GM12873 (cell line): Measurements from ENCODE around the gene UCP2.

Experiments
- TF ChIP-seq, protein P1 (sequence below): IDR thresholded peaks from 2 replicates; pipeline ENCODE4 v1.5.1; 2012; ENCODE audit warnings: low read depth, mild to moderate bottlenecking, moderate library complexity, low read length, control low read depth; ENCODE audit not compliant: insufficient read depth; ENCODE audit errors: missing control alignments

The UCP2 gene

DNA sequence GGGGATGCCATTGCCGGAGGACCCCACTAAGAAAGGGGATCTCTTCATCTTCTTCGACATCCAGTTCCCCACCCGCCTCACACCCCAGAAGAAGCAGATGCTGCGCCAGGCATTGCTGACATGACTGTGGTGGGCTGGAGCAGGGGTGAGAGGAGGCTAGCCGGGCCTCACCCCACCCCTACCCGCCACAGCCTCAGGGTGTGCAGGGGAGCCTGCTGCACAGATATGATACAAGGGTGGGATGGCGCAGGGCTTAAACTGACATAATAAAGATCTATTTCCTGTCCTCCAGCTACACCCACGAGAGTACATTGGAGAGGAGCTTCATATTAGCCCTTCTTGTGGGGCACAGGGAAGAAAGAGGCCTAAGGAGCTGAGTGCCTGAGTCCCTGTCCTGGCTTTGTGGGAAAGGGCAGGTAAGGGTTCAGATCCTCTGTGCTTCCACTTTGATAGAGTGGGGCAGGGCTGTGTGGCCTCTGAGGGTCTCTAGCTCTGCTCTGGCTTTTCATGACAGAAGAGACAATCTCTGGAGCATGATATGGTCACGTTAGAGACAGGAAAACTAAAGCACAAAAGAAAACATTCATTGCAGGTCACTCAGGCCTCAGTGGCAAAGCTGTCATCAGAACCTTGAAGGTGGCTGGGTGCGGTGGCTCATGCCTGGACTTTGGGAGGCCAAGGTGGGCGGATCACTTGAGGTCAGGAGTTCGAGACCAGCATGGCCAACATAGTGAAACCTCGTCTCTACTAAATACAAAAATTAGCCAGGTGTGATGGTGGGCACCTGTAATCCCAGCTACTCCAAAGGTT, 12.4 kb downstream of the UCP2 start:
- TF ChIP-seq, protein P1, sequence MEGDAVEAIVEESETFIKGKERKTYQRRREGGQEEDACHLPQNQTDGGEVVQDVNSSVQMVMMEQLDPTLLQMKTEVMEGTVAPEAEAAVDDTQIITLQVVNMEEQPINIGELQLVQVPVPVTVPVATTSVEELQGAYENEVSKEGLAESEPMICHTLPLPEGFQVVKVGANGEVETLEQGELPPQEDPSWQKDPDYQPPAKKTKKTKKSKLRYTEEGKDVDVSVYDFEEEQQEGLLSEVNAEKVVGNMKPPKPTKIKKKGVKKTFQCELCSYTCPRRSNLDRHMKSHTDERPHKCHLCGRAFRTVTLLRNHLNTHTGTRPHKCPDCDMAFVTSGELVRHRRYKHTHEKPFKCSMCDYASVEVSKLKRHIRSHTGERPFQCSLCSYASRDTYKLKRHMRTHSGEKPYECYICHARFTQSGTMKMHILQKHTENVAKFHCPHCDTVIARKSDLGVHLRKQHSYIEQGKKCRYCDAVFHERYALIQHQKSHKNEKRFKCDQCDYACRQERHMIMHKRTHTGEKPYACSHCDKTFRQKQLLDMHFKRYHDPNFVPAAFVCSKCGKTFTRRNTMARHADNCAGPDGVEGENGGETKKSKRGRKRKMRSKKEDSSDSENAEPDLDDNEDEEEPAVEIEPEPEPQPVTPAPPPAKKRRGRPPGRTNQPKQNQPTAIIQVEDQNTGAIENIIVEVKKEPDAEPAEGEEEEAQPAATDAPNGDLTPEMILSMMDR = no peak

DNA sequence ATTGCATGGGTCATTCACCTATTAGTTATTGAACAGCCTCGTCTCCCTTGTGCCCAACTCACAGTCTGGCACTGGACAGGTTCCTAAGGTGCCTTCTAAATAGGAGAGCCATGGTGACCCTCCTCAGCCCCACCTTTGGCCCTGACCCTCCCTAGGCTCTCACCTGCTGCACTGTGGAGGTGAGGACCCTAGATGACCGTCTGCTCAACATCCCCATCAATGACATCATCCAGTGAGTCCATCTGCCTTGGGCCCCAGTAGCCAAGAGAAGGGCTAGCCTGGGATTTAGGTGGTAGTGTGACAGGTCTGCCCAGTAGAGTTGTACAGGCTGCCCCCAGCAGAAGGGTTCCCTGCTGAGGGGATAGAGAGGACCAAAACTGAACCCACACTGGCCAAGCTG, 13.6 kb downstream of the UCP2 start:
- TF ChIP-seq, protein P1 = no peak

DNA sequence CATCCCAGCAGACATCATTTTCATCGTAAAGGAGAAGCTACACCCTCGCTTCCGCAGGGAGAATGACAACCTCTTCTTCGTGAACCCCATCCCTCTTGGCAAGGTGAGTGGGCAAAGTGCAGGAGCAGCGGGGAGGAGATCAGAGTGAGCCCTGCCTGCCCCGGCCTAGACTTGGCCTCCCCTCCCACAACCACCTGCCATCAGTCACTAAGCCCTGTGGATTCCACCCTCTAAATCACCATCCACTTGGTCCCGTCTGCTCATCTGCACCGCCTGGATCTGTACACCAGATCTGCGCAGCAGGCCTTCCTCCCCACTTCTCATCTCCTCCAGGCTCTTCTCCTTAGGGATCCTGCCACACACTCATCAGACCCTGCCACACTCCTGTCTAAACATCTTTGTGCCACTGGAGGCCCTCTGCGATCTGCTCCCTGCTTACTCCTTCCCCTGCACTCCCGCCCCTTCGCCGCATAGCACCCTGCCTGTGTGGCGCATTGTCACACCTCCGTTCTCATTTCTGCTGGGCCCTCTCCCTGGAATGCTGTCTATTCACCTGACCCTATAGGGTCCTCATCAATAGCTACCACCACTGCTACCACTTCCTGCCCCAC, 14.2 kb downstream of the UCP2 start:
- TF ChIP-seq, protein P1 = no peak

DNA sequence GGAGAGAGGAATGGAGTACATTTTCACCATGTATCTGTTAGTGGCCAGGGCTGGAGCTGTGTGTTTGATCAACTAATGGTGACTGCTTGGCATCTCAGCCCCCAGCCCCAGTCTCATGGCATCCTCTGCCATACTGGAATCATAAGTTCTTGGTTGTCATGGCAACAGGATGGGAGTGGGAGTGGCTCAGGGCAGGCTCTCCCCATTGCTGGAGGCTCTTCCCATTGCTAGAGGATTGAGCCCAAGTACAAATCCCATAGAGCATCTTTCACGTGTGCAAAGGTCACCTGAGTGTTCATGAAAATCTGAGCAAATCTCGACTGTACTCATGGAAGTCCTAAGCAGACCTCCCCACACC, 16.9 kb downstream of the UCP2 start:
- TF ChIP-seq, protein P1 = no peak

DNA sequence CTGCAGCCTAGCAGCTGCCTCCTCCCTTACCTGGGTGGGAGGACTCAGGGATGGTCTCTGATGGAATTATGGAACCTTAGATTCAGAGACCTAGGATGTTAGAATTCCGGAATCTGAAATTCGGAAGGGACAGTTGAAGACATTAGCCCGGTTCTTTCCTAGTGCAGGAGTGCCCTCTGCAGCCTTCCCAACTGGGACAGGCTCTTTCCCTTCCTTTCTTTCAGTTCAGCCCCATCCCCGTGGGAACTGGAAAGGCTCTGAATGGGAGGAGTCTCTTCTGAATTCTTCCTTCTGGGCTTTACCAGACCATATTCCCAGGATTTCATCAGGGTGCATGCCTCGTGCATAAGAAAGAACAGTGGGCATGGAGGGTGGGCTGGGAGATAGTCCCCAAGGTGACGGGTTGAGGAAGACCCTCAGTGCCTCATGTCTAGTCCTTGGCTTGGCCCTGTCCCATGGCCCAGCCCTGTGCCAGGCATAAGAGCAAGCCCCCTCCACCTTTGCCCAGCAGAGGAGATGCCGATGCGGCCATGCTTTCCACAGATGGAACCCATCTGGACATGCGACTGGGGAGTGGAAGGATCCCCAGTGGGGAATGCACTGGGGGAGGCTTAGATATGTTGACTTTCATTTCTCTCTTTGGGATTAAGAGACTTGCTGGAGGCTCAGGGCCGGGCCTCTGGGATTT, 17.4 kb downstream of the UCP2 start:
- TF ChIP-seq, protein P1 = no peak

DNA sequence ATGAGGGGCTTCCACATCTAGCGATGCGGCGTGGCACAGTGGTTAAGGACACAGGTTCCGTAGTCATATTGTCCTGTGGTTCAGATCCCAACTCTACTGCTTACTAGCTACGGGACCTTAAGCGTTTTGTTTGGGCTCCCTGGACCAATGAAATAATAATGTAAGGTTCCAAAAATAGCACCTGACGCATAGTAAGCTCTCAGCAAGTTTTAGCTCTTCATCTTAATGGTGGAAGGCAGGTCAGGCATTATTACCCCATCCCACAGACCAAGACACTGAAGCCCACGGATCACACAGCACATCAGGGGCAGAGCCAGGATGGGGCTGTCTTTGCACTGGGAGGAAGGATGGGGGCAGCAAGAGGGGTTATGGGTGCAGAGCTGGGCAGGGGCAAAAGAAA, 18.8 kb downstream of the UCP2 start:
- TF ChIP-seq, protein P1 = no peak

DNA sequence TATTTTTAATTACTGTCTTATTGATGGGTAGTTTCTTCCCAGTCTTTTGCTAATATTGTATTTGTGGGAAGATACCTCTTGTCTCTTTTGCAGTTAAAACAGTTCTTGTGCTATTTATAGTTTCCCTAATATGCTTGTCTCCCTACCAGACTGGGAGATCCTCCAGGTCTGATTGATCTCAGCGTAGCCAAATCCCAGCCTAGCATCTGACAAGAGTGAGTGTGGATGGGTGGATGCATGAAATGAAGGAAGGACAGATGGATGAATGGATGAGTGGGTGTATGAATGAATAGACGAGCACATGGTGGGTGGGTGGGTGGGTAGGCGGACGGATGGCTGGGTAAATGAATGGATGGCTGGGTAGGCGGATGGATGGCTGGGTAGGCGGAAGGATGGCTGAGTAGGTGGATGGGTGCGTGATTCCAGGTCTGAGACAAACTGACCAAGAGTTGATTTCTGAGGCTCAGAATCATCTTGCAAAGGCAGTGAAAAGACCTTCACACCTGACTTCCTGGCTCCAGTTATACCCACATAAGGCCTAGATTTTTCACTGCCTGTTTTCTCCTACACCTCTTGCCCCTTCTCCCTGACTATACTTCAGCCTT, 20.4 kb downstream of the UCP2 start:
- TF ChIP-seq, protein P1 = no peak
